Dermis blood vessel endothelial cell (primary cell): Measurements from ENCODE around the gene CHRM4. TPM values are rescaled to one million over a fixed set of nuclear protein-coding genes. Genes with fewer than 3 reads are reported as not detected.
"Not testable (repeated sequence)": the region's sequence is repeated elsewhere in the genome, so short reads cannot be mapped to it uniquely, and the experiment has no call there.

Source experiments
- DNase-seq: peaks from one replicate; pipeline ENCODE4 v3.0.0; 2010
- total RNA-seq: library from RNA; depleted of rRNA; stranded (reverse); fragments of >200 nt; gene quantifications from 2 replicates; pipeline ENCODE4 v1.2.3, GENCODE V29; 2014

Gene CHRM4
- total RNA-seq, 1 donor from 2014 or later: 0.17 TPM

- peak; percentile 59 for DNase-seq
These were observed 9.5 kb downstream of the CHRM4 start for GRCh38 chr11:46381819-46382645.

GRCh38 chr11:46381048-46381818 is 10.3 kb downstream of the CHRM4 start, which contains the start of gene MDK:
Gene MDK (plus strand): TSS chr11:46381669. CDS start chr11:46382058, 389 bp downstream.
- peak; percentile 58 for DNase-seq

GRCh38 chr11:46380340-46381047 is 11.1 kb downstream of the CHRM4 start:
- peak; percentile 67 for DNase-seq

DNA sequence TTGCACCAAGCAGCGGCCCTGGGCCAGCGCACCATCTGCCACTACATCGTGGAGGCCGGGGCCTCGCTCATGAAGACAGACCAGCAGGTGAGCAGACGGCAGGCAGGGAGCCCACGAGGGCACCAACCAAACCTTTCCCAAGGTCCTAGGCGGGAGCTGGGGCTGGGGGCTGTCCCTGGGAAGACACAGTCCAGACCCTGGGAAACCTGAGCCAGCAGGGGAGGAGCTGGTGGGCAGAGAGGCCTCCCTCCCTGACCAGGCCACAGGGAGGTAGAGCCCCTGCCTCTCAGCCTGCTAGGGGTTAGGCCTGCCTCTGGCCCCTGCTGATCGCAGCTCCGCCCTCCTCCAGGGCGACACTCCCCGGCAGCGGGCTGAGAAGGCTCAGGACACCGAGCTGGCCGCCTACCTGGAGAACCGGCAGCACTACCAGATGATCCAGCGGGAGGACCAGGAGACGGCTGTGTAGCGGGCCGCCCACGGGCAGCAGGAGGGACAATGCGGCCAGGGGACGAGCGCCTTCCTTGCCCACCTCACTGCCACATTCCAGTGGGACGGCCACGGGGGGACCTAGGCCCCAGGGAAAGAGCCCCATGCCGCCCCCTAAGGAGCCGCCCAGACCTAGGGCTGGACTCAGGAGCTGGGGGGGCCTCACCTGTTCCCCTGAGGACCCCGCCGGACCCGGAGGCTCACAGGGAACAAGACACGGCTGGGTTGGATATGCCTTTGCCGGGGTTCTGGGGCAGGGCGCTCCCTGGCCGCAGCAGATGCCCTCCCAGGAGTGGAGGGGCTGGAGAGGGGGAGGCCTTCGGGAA is 11.9 kb downstream of the CHRM4 start:
- not testable (repeated sequence) for DNase-seq

- DNase-seq: no peak
These were observed 12.6 kb downstream of the CHRM4 start for GRCh38 chr11:46378811-46379481.

- no peak for DNase-seq
These were observed 13.3 kb downstream of the CHRM4 start for GRCh38 chr11:46378296-46378695.

DNA sequence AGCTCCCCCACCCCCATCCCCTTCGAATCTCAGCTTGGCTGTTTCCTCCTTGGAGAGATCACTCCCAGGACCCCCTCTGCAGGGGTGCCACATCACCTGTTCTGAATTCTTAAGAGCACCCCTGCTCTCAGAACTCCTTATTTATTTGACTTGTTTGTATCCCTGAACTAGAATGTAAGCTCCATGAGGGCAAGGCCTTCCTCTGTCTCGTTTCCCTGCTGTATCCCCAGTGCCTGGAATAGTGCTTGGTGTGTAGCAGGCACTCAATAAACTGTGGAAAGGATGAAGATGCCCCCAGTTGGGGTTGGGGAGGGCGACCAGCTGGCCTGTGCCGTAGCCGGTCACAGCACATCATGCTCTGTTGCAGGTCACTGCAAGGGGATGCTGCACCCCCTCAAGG is 13.7 kb downstream of the CHRM4 start:
- DNase-seq: no peak

DNA sequence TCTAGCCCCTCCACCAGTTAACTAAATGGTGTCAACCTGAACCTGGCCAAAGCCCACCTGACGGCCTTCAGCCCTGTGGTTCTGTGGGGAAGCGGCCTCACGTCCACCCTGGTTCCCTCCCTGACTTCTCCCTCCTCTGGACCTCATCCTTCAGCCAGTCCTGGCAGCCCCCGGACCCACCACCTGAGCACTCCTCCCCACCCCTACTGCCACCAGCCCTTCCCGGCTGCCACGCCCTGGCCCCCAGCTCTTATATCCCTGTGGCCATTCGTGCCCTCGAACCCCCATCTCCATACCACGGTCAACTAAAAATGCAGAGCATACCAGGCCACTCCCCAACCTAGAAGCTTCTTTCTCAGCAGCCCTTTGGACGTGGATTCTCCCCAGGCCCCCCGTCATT is 14.3 kb downstream of the CHRM4 start:
- no peak for DNase-seq

DNA sequence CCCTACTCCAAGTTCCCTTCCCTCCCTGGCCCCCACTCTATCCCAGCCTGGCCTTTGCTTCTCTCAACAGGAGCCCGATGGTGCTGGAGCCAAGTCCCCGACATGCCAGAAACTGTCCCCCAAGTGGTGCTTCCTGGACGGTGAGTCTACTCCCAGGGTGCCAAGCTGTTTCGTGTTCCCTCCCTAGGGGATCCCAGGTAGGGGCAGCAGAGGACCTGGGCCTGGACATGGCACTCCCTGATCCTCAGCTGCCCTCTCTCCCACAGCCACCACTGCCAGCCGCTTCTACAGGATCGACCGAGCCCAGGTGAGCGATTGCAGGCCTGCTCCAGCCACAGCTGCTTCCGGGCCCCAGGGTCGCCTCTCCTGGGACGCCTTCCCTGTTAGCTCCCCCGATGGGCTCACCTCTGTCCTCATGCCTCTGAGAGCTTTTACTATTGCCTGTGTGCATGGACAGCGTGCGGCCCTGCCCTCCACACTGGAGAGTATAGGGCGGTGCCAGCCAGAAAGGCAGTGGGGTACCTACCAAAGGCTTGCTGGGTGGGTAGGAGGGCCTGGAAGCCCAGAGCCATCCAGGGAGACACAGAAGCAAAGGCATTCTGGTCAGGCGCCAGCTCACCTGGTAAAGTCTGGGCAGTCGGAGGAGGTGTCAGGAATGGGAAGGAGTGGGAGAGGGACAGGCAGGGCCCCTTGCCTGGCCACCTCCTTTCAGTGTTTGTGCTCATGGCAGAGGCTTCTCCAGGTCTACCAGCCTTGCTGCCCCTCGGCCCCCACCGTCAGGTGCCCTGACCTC is 15.1 kb downstream of the CHRM4 start:
- DNase-seq: no peak

- no peak for DNase-seq
These were observed 16.0 kb downstream of the CHRM4 start for GRCh38 chr11:46375392-46376101.

DNA sequence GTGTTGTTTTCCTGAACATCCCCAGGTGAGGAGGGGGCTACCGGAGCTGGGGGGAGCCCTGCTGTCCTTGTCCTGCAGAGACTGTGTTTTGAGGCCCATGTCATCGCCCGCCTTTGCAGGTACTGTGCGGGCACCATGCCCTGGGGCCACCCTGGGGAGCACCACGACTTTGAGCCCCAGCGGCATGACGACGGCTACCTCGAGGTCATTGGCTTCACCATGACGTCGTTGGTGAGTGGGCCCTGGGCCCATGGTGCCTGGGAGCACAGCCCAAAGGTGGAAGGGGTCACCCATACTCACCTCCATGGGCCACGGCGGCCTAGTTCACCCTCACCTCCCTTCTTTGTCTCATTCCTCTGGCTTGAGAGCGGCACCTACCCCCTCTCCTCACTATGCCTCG is 16.8 kb downstream of the CHRM4 start:
- no peak for DNase-seq

- DNase-seq: no peak
These were observed 17.5 kb downstream of the CHRM4 start for GRCh38 chr11:46373787-46374740.

DNA sequence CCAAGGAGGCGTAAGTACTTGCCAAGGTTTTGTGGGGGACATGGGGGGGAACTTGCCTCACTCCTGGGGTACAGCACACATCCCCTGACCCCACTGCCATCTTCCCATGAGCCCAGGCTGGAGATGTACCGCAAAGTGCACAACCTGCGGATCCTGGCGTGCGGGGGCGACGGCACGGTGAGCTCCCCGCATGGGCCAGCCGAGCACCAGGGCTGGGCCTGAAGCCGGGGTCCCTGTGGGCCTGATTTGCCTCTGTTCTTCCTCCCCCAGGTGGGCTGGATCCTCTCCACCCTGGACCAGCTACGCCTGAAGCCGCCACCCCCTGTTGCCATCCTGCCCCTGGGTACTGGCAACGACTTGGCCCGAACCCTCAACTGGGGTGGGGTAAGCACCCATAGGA is 19.1 kb downstream of the CHRM4 start:
- not testable (repeated sequence) for DNase-seq

- DNase-seq: no peak
These were observed 19.5 kb downstream of the CHRM4 start for GRCh38 chr11:46372086-46372485.

GRCh38 chr11:46371262-46371661 is 20.3 kb downstream of the CHRM4 start:
- DNase-seq: not testable (repeated sequence)

DNA sequence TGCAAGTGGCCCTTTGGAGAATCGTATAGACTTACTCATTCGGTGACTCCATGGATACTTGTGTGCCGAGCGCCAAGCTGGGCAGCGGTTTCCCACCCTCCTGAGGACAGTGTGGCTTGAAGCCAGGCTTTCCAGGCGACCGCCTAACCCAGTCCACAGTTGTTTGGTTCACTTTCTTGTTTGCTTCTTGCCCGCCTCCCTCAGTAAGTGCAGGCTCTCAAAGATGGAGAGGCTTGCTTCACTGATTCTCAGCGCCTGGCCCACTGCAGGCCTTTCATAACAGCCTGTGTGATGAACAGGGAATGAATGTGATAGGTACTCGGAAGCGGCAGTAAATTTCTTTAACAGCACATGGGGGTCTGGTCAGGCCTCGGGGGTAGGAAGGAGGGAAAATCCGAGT is 21.3 kb downstream of the CHRM4 start:
- no peak for DNase-seq

DNA sequence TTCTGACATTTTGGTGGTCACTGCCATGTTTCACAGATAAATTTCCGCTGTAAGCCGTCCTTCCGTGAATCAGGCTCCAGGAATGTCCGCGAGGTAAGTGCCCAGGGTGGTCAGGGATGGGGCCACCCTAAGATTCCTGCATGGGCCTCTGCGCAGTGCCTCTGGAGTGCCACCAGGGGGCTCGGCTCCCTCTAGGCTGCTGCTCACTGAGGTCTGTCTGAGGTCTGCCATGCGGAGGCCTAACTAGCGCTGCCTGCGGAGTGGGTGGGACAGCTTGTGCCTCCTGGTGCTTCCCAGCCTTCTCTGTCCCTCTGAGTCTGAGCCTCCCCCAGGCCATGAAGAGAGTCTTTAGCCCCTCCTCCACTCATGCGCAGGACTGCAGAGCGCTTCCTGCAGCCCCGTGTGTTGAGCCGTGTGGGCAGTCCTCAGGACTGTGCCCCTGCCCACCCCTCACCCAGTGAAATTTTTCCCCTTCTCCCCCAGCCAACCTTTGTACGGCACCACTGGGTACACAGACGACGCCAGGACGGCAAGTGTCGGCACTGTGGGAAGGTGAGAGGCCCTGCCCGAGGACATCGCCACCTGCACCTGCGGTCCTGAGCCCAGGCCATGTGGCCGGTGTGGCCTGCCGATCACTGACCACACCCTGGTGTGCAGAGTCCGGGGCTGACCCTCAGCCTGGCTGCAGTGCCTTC is 22.0 kb downstream of the CHRM4 start:
- peak; percentile 85 for DNase-seq

DNA sequence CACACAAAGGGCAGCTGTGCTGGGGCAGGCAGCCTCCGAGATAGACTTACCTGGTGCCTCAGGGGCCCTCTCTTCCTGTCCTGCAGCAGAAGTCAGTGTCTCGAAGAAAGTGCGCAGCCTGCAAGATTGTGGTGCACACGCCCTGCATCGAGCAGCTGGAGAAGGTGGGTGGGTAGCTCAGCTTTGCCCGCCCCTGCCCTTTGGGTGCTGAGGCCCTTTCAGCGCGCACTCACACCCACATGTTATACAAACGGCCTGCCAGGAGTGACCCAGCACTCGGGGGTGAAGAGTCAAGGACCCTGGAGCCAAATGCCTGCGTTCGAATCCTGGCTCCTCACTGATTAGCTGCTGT is 23.7 kb downstream of the CHRM4 start:
- no peak for DNase-seq
